ENCODE data around the gene DGCR8.

- TF ChIP-seq CTCF (IDR thresholded peaks at IDR 0.05) (no peak), ZFX (IDR thresholded peaks at IDR 0.05; ENCODE audit: borderline replicate concordance) (no peak)
These were observed 36.4 kb downstream of the DGCR8 start for GRCh38 chr22:20116376-20116950.
